Prostate gland (tissue), 2 donors: ENCODE results near the gene CLASRP.
A peak's percentile ranks its signal among the peaks of the same experiment; 100 is the strongest.

ENCODE experiments used
- POLR2A ChIP-seq: fragments of 450-650 bp; IDR thresholded peaks from one replicate; pipeline ENCODE4 v1.6.1; 2016; ENCODE audit warnings: antibody characterized with exemption, mild to moderate bottlenecking
- POLR2AphosphoS5 ChIP-seq: sonication (generic); formaldehyde crosslinking; IDR thresholded peaks from one replicate; pipeline ENCODE4 v1.6.1; 2017; ENCODE audit warnings: antibody characterized with exemption
- TF ChIP-seq, protein P1 (sequence below), 4 experiments: fragments of 200-600 bp in 2 of 4; fragments of 450-650 bp in 2 of 4; sonication (generic) in 2 of 4; IDR thresholded peaks; 1 replicate in 3 of 4; 2 replicates in 1 of 4; pipeline ENCODE4 v1.5.1; 2016 to 2019; ENCODE audit warnings: antibody characterized with exemption in 4 of 4, mild to moderate bottlenecking in 2 of 4, moderate library complexity in 2 of 4

DNA sequence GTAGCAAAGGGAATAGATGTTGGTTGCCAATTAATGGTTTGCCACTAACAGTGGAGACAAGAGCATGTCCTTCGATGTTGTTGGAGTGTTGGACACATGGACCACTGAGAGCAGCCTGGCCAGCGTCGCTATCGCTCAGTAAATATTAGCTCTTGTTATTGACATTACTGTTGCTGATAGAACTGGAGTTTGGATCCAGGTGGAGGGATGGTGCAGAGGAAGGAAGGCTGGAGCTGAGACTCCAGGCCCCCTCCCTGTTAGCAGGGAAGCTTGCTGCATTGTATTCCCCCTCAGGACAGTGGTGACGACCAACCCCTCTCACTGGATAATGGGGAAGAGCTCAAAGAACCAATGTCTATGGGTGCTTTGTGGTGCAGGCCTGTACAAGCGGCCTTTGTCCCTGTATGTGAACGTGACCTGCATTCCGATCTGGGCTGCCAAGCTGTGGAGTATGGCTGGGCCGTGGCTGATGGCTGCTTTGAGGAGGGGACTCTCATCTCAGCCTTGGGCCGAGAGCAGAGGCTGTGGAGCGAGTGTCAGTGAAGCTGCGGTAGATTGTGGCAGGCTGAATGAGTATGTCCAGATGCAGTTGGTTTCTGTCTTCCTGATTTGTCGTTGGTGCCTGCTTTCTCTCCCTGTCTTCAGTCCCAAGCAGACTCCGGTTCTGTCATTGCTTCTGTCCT lies 7.0 kb downstream of the CLASRP start:
- TF ChIP-seq, protein P1, sequence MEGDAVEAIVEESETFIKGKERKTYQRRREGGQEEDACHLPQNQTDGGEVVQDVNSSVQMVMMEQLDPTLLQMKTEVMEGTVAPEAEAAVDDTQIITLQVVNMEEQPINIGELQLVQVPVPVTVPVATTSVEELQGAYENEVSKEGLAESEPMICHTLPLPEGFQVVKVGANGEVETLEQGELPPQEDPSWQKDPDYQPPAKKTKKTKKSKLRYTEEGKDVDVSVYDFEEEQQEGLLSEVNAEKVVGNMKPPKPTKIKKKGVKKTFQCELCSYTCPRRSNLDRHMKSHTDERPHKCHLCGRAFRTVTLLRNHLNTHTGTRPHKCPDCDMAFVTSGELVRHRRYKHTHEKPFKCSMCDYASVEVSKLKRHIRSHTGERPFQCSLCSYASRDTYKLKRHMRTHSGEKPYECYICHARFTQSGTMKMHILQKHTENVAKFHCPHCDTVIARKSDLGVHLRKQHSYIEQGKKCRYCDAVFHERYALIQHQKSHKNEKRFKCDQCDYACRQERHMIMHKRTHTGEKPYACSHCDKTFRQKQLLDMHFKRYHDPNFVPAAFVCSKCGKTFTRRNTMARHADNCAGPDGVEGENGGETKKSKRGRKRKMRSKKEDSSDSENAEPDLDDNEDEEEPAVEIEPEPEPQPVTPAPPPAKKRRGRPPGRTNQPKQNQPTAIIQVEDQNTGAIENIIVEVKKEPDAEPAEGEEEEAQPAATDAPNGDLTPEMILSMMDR (IDR thresholded peaks at IDR 0.05) = no peak
- TF ChIP-seq POLR2A (no peak), POLR2AphosphoS5 (peak; percentile 34)
